Thyroid gland (tissue), 4 donors: Measurements from ENCODE around the gene NF2.

Source experiments
- POLR2A ChIP-seq, 2 donors: fragments of 450-650 bp; IDR thresholded peaks; one replicate each; pipeline ENCODE4 v1.6.1; 2017; ENCODE audit warnings: antibody characterized with exemption in 2 of 2, mild to moderate bottlenecking in 2 of 2, moderate library complexity in 1 of 2
- TF ChIP-seq, protein P1 (sequence below), 6 experiments: fragments of 200-600 bp in 3 of 6; fragments of 450-650 bp in 3 of 6; sonication (generic) in 3 of 6; IDR thresholded peaks; one replicate each; pipeline ENCODE4 v1.5.1; 2016 to 2019; ENCODE audit warnings: antibody characterized with exemption in 6 of 6, mild to moderate bottlenecking in 2 of 6, inconsistent platforms in 1 of 6, moderate library complexity in 1 of 6

- TF ChIP-seq, protein P1, sequence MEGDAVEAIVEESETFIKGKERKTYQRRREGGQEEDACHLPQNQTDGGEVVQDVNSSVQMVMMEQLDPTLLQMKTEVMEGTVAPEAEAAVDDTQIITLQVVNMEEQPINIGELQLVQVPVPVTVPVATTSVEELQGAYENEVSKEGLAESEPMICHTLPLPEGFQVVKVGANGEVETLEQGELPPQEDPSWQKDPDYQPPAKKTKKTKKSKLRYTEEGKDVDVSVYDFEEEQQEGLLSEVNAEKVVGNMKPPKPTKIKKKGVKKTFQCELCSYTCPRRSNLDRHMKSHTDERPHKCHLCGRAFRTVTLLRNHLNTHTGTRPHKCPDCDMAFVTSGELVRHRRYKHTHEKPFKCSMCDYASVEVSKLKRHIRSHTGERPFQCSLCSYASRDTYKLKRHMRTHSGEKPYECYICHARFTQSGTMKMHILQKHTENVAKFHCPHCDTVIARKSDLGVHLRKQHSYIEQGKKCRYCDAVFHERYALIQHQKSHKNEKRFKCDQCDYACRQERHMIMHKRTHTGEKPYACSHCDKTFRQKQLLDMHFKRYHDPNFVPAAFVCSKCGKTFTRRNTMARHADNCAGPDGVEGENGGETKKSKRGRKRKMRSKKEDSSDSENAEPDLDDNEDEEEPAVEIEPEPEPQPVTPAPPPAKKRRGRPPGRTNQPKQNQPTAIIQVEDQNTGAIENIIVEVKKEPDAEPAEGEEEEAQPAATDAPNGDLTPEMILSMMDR (IDR thresholded peaks at IDR 0.05): no peak
- TF ChIP-seq POLR2A (IDR thresholded peaks at IDR 0.05): no peak
These were observed 54.7 kb downstream of the NF2 start for GRCh38 chr22:29658176-29658575.
